Parathyroid adenoma (tissue), 2 donors: ENCODE results near the gene LCN2.

ENCODE experiments used
- H2AFZ ChIP-seq: fragments of 300-600 bp; sonication (generic); one replicate; pipeline ENCODE4 v1.7.0; 2017; ENCODE audit warnings: antibody characterized with exemption, mild to moderate bottlenecking
- H3K27ac ChIP-seq: fragments of 300-600 bp; sonication (generic); one replicate; pipeline ENCODE4 v1.7.0; 2017
- H3K27me3 ChIP-seq: fragments of 300-600 bp; sonication (generic); one replicate; pipeline ENCODE4 v1.7.0; 2017; ENCODE audit warnings: low read length; ENCODE audit not compliant: control insufficient read depth, insufficient read depth
- H3K36me3 ChIP-seq: fragments of 300-600 bp; sonication (generic); one replicate; pipeline ENCODE4 v1.7.0; 2017; ENCODE audit warnings: low read length; ENCODE audit not compliant: control insufficient read depth, insufficient read depth
- H3K4me1 ChIP-seq: fragments of 300-600 bp; sonication (generic); one replicate; pipeline ENCODE4 v1.7.0; 2017; ENCODE audit warnings: control low read depth
- H3K4me2 ChIP-seq: fragments of 300-600 bp; sonication (generic); one replicate; pipeline ENCODE4 v1.7.0; 2017; ENCODE audit warnings: low read length
- H3K4me3 ChIP-seq: fragments of 300-600 bp; sonication (generic); one replicate; pipeline ENCODE4 v1.7.0; 2017; ENCODE audit warnings: low read depth, low read length
- H3K79me2 ChIP-seq: fragments of 300-600 bp; sonication (generic); one replicate; pipeline ENCODE4 v1.7.0; 2017; ENCODE audit warnings: control low read depth
- H3K9ac ChIP-seq: fragments of 300-600 bp; sonication (generic); one replicate; pipeline ENCODE4 v1.7.0; 2017; ENCODE audit warnings: mild to moderate bottlenecking
- H3K9me3 ChIP-seq: fragments of 300-600 bp; sonication (generic); one replicate; pipeline ENCODE4 v1.7.0; 2017; ENCODE audit warnings: low read length; ENCODE audit not compliant: control insufficient read depth
- TF ChIP-seq, protein P1 (sequence below): fragments of 300-600 bp; sonication (generic); IDR thresholded peaks from one replicate; pipeline ENCODE4 v1.7.0; 2017; ENCODE audit warnings: antibody characterized with exemption, mild to moderate bottlenecking
- donor health status: primary hyperparathyroidism.

Gene LCN2

DNA sequence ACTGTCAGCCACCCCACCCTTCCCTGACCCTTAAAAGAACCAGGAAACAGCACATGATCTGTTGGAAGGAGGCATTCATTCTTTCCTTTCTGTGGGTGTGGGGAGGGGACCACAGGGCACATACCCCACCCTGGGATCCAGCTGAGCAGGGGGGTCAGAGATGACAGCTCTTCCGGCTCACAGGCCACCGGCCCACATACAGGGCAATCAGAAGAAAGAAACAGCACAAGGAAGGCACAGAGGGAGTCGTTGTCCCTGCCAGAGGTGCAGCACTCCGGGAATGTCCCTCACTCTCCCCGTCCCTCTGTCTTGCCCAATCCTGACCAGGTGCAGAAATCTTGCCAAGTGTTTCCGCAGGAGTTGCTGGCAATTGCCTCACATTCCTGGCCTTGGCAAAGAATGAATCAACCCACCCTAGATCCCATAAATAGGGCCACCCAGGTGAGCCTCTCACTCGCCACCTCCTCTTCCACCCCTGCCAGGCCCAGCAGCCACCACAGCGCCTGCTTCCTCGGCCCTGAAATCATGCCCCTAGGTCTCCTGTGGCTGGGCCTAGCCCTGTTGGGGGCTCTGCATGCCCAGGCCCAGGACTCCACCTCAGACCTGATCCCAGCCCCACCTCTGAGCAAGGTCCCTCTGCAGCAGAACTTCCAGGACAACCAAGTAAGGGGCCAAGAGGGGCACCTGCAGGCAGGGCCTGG lies at the start of gene LCN2:
LCN2 (plus strand) TSS at position 453 of the 701 bp plus-strand sequence; CDS start at position 526, 73 bp downstream.
- Histone ChIP-seq H3K27me3 (no peaks in the 10 kb centered on the region), H3K4me2 (no peak within 1 kb of the TSS), H3K27ac (no peak within 1 kb of the TSS), H3K79me2 (no peaks in the 10 kb centered on the region), H3K9me3 (no peaks in the 10 kb centered on the region), H3K4me1 (no peaks in the 10 kb centered on the region), H3K4me3 (no peak within 1 kb of the TSS), H3K36me3 (no peaks in the 10 kb centered on the region), H3K9ac (no peak within 1 kb of the TSS), H2AFZ (no peak within 1 kb of the TSS)
- TF ChIP-seq, protein P1, sequence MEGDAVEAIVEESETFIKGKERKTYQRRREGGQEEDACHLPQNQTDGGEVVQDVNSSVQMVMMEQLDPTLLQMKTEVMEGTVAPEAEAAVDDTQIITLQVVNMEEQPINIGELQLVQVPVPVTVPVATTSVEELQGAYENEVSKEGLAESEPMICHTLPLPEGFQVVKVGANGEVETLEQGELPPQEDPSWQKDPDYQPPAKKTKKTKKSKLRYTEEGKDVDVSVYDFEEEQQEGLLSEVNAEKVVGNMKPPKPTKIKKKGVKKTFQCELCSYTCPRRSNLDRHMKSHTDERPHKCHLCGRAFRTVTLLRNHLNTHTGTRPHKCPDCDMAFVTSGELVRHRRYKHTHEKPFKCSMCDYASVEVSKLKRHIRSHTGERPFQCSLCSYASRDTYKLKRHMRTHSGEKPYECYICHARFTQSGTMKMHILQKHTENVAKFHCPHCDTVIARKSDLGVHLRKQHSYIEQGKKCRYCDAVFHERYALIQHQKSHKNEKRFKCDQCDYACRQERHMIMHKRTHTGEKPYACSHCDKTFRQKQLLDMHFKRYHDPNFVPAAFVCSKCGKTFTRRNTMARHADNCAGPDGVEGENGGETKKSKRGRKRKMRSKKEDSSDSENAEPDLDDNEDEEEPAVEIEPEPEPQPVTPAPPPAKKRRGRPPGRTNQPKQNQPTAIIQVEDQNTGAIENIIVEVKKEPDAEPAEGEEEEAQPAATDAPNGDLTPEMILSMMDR, result no peak

DNA sequence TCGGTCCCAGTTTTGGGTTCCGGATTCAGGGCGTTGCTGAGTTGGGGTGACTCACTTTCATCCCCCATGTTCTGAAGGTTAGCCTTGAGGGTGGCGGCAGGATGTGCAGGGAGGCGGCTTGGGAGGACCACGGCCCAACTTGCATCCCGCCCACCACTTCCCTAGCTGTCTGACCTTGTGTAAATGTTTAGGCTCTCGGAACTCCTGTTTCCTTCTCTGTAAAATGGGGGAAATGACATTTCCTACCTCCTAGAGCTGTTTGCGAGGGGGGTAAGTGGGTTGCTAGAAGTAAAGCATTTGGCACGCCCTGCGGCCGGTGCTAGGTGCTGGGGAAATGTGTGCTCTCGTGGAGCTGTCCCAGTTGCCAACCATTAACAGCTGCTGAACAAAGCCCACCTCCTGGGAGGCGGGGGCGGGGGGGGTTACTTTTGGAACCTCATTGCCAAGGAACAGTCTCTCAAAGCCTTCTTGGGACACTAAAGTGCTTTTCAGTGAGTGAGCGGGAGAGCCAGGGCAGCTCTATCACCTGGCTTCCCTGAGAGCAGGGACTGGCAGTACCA lies 49.2 kb upstream of the LCN2 start:
- H3K9me3 ChIP-seq, result no peaks in the 10 kb centered on the region
- TF ChIP-seq, protein P1, result no peak
- no peak overlapping the region for H3K4me3 ChIP-seq
- H2AFZ ChIP-seq, result no peak overlapping the region
- H3K27me3 ChIP-seq, result no peaks in the 10 kb centered on the region
- peaks cover 35% of the 10 kb centered on the region for H3K4me1 ChIP-seq
- peaks cover 26% of the 10 kb centered on the region for H3K79me2 ChIP-seq
- H3K36me3 ChIP-seq, result no peaks in the 10 kb centered on the region
- peak overlapping the region; percentile 88 for H3K27ac ChIP-seq
- no peak overlapping the region for H3K4me2 ChIP-seq
- H3K9ac ChIP-seq, result no peak overlapping the region

DNA sequence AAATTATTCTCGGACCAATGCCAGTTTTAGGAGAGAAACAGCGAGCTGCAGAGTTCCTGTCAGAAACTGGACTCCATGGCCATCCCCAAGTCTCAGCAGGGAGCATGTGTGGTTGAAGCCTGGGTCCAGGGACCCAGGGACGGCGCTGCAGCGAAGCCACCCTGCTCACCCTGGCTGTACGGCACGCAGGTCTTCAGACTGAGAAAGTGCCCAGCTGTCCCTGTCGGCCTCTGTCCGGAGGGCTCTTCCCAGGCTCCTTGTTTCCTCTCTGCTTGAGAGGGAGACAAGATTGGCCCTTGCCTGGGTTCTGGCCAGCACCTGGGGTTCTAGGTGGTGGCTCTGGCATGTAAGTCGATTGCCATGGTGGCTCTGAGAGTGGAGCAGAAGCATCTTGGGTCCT lies 48.7 kb upstream of the LCN2 start:
- Histone ChIP-seq H3K4me3 (no peak overlapping the region), H2AFZ (no peak overlapping the region), H3K27me3 (no peaks in the 10 kb centered on the region), H3K9ac (no peak overlapping the region), H3K79me2 (peaks cover 26% of the 10 kb centered on the region), H3K4me1 (peaks cover 35% of the 10 kb centered on the region), H3K9me3 (no peaks in the 10 kb centered on the region), H3K36me3 (no peaks in the 10 kb centered on the region), H3K27ac (peak overlapping the region; percentile 88), H3K4me2 (no peak overlapping the region)
- TF ChIP-seq, protein P1, result no peak

DNA sequence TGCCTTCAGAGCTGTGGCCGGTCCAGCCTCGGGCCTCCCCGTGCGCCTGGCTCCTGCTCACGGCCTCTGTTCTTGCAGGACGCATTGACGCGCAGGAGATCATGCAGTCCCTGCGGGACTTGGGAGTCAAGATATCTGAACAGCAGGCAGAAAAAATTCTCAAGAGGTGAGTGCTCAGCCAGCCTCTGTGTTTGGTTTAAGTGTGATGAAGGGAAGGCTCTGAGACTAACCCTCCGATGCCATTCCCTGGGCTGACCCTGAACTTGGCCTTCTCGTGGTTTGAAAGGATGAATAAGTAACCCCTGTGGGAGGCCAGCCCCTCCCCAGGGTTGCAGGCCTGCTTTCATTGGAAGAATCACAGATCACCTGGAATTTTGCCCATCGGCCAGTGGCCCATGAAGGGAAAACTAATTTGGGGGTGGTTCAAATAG lies 48.0 kb upstream of the LCN2 start:
- no peaks in the 10 kb centered on the region for H3K9me3 ChIP-seq
- H3K9ac ChIP-seq, result no peak overlapping the region
- no peaks in the 10 kb centered on the region for H3K36me3 ChIP-seq
- no peak overlapping the region for H3K4me2 ChIP-seq
- no peak overlapping the region for H3K4me3 ChIP-seq
- peaks cover 23% of the 10 kb centered on the region for H3K79me2 ChIP-seq
- H3K4me1 ChIP-seq, result peaks cover 35% of the 10 kb centered on the region
- H2AFZ ChIP-seq, result no peak overlapping the region
- no peaks in the 10 kb centered on the region for H3K27me3 ChIP-seq
- peak overlapping the region; percentile 88 for H3K27ac ChIP-seq
- TF ChIP-seq, protein P1, result no peak

DNA sequence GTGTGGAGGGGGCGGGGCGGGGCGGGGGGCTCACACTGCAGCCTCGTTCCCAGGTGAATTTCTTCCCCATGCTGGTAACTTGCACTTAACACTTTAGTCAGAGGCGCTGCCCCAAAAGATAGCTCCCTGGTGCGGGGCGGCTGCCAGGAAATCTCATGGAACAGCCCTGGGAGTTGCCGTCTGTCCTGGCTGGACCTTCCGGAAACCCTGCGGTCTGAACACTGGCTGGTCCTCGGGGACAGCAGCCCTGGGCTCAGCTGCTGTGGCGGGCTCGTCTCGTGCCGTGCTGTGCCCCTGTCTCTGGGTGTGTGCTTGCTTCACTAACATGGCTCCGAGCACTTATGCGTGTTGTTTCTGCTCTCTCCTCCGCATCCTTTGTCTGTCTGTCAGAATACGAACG lies 47.6 kb upstream of the LCN2 start:
- Histone ChIP-seq H3K4me2 (no peak overlapping the region), H3K27me3 (no peaks in the 10 kb centered on the region), H3K4me3 (no peak overlapping the region), H3K9ac (no peak overlapping the region), H2AFZ (no peak overlapping the region), H3K36me3 (no peaks in the 10 kb centered on the region), H3K79me2 (peaks cover 19% of the 10 kb centered on the region), H3K27ac (no peak overlapping the region), H3K9me3 (no peaks in the 10 kb centered on the region), H3K4me1 (peaks cover 35% of the 10 kb centered on the region)
- TF ChIP-seq, protein P1, result no peak
